ENCODE data around the gene KEL.

KEL gene

DNA sequence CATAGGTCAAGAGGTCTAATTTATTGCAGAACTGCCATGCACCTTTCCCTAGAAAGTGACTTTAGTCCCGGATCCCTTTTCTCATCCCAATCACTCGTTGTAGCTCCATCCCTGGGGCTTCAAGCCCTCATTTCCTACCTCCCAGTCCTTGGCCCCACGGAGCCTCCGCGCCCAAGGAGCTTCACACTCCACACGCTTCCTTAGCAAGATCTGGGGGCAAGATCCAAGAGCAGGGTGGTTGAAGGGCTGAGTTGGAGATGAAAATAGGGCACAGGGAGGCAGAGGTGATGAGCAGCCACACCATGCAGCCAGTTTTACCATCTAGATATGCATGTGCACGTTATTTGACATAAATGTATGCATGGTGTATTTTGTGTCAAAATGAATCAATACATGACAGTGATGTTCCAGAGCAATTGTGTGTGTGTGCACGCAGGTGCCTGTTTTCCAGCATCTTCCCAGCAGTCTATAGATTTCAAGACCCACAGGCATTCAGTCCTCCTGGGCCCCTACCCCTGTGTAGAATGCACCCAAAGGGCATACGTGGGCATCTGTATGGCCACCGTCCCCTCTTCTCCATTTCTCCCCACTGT is 70.6 kb downstream of the KEL start:
- Histone ChIP-seq H3K9me3 (ENCODE audit: control insufficient read depth, insufficient read depth, low read length) (no peaks in the 10 kb centered on the region), H3K36me3 (ENCODE audit: control insufficient read depth, insufficient read depth, low read length) (no peaks in the 10 kb centered on the region), H3K4me1 (ENCODE audit: control insufficient read depth, insufficient read depth, low read length) (no peaks in the 10 kb centered on the region), H3K9ac (ENCODE audit: low read depth, low read length) (no peak overlapping the region), H3K27me3 (ENCODE audit: control insufficient read depth, insufficient read depth, low read length) (no peaks in the 10 kb centered on the region), H3K4me3 (ENCODE audit: low read depth, low read length) (no peak overlapping the region)
